Measurements from ENCODE around the gene ZBTB42. TPM values are rescaled to one million over a fixed set of nuclear protein-coding genes. Genes with fewer than 3 reads are reported as not detected.

Gene ZBTB42
- total and polyA plus RNA-seq, 9 donors, result 0.42 to 18.7 (median 3.7) TPM

GRCh38 chr14:104770851-104771272, 30.0 kb upstream of the ZBTB42 start:
- Histone ChIP-seq H3K27me3 (no peaks in the 10 kb centered on the region), H3K27ac (no peak overlapping the region), H3K4me1 (ENCODE audit: insufficient read depth) (peaks cover 2% of the 10 kb centered on the region), H3K36me3 (no peaks in the 10 kb centered on the region), H3K4me3 (no peak overlapping the region), H3K9me3 (no peaks in the 10 kb centered on the region)
- intact Hi-C loops (cut with DNase I), result loop anchor here in 2 of 4 donors (1.0 to 2.0 kb wide), 2 partner anchors 24 to 54 kb away; partner anchors contain the start of gene AKT1 (in 1 of the 2)
- WGBS, 3 donors, result 87 to 95% (median 93%) methylated on average over 5 of the region's 5 CpGs
- TF ChIP-seq POLR2A (IDR thresholded peaks at IDR 0.05), result no peak
- TF ChIP-seq CTCF (IDR thresholded peaks at IDR 0.05), result no peak
- no peak for TF ChIP-seq EP300 (IDR thresholded peaks at IDR 0.05)
- no peak for DNase-seq

- DNase-seq, result no peak
- no peaks in the 10 kb centered on the region for H3K9me3 ChIP-seq
- TF ChIP-seq CTCF (IDR thresholded peaks at IDR 0.05) (no peak), POLR2A (IDR thresholded peaks at IDR 0.05) (no peak), EP300 (IDR thresholded peaks at IDR 0.05) (no peak)
- no peaks in the 10 kb centered on the region for H3K27me3 ChIP-seq
- peaks cover 2% of the 10 kb centered on the region for H3K4me1 ChIP-seq (ENCODE audit: insufficient read depth)
- no peak overlapping the region for H3K4me3 ChIP-seq
- WGBS, 3 donors, result 98 to 100% (median 99%) methylated on average over 2 to 4 of the region's 4 CpGs
- H3K27ac ChIP-seq, result no peak overlapping the region
- no peaks in the 10 kb centered on the region for H3K36me3 ChIP-seq
- intact Hi-C loops (cut with DNase I), result loop anchor here in 1 of 4 donors (2.0 kb wide), 1 partner anchor 23 kb away; the partner anchor contains the start of gene AKT1
Measured at GRCh38 chr14:104771374-104771773, 29.5 kb upstream of the ZBTB42 start.

- intact Hi-C loops (cut with DNase I), result loop anchor here in 1 of 4 donors (2.0 kb wide), 1 partner anchor 23 kb away; the partner anchor contains the start of gene AKT1
- Histone ChIP-seq H3K27ac (no peak overlapping the region), H3K9me3 (no peaks in the 10 kb centered on the region), H3K4me1 (ENCODE audit: insufficient read depth) (peaks cover 2% of the 10 kb centered on the region), H3K27me3 (no peaks in the 10 kb centered on the region), H3K36me3 (no peaks in the 10 kb centered on the region), H3K4me3 (no peak overlapping the region)
- TF ChIP-seq EP300 (IDR thresholded peaks at IDR 0.05) (no peak), POLR2A (IDR thresholded peaks at IDR 0.05) (no peak), CTCF (IDR thresholded peaks at IDR 0.05) (no peak)
- no peak for DNase-seq
- WGBS, 3 donors, result 87 to 89% (median 87%) methylated on average over 34 of the region's 34 CpGs
Measured at GRCh38 chr14:104771918-104772706, 28.8 kb upstream of the ZBTB42 start.

GRCh38 chr14:104772707-104773504, 28.0 kb upstream of the ZBTB42 start:
- WGBS, 3 donors, result 88 to 90% (median 89%) methylated on average over 38 of the region's 38 CpGs

More at GRCh38 chr14:104772707-104773504, 28.0 kb upstream of the ZBTB42 start:
- peaks cover 2% of the 10 kb centered on the region for H3K4me1 ChIP-seq (ENCODE audit: insufficient read depth)
- intact Hi-C loops (cut with DNase I), result no loop called here
- TF ChIP-seq POLR2A (IDR thresholded peaks at IDR 0.05) (no peak), CTCF (IDR thresholded peaks at IDR 0.05) (no peak), EP300 (IDR thresholded peaks at IDR 0.05) (no peak)
- no peaks in the 10 kb centered on the region for H3K36me3 ChIP-seq
- no peaks in the 10 kb centered on the region for H3K27me3 ChIP-seq
- H3K9me3 ChIP-seq, result no peaks in the 10 kb centered on the region
- no peak for DNase-seq
- H3K4me3 ChIP-seq, result no peak overlapping the region
- no peak overlapping the region for H3K27ac ChIP-seq

Data from ovary (tissue), 9 donors.